GM12878 (cell line): ENCODE data around the gene ODC1. TPM values are rescaled to one million over a fixed set of nuclear protein-coding genes. Genes with fewer than 3 reads are reported as not detected.
A peak's percentile ranks its signal among the peaks of the same experiment; 100 is the strongest.

Experiments
- BCL3 ChIP-seq: IDR thresholded peaks from 2 replicates; pipeline ENCODE4 v1.6.1; 2011; ENCODE audit warnings: borderline replicate concordance, low read depth, mild to moderate bottlenecking, moderate library complexity, low read length; ENCODE audit not compliant: insufficient read depth, poor library complexity, severe bottlenecking
- BCLAF1 ChIP-seq: fragments of 450-650 bp; IDR thresholded peaks from 2 replicates; pipeline ENCODE4 v1.6.1; 2017; ENCODE audit warnings: antibody characterized with exemption, mild to moderate bottlenecking, moderate library complexity
- CUX1 ChIP-seq: IDR thresholded peaks from 2 replicates; pipeline ENCODE4 v1.6.1; 2012; ENCODE audit warnings: improper control_type of control experiment, low read depth, low read length; ENCODE audit not compliant: insufficient replicate concordance
- DPF2 ChIP-seq: fragments of 450-650 bp; IDR thresholded peaks from 2 replicates; pipeline ENCODE4 v1.6.1; 2017; ENCODE audit warnings: mild to moderate bottlenecking
- E4F1 ChIP-seq: fragments of 450-650 bp; IDR thresholded peaks from 2 replicates; pipeline ENCODE4 v1.6.1; 2018; ENCODE audit warnings: borderline replicate concordance, mild to moderate bottlenecking; ENCODE audit not compliant: partially characterized antibody
- FOXM1 ChIP-seq: IDR thresholded peaks from 2 replicates; pipeline ENCODE4 v1.6.1; 2012; ENCODE audit warnings: low read depth, mild to moderate bottlenecking, inconsistent platforms, low read length, moderate library complexity
- HCFC1 ChIP-seq: fragments of 150-350 bp; IDR thresholded peaks from 2 replicates; pipeline ENCODE4 v1.6.1; 2014; ENCODE audit warnings: low read length
- MEF2B ChIP-seq: fragments of 450-650 bp; IDR thresholded peaks from 2 replicates; pipeline ENCODE4 v1.6.1; 2018; ENCODE audit warnings: mild to moderate bottlenecking, moderate library complexity; ENCODE audit not compliant: partially characterized antibody, poor library complexity, severe bottlenecking
- NKRF ChIP-seq: fragments of 450-650 bp; conservative IDR thresholded peaks from 2 replicates; pipeline ENCODE4 v1.6.1; 2017; ENCODE audit warnings: mild to moderate bottlenecking, moderate library complexity
- NR2F1 ChIP-seq: fragments of 450-650 bp; conservative IDR thresholded peaks from 2 replicates; pipeline ENCODE4 v1.6.1; 2017; ENCODE audit warnings: mild to moderate bottlenecking
- RCOR1 ChIP-seq: conservative IDR thresholded peaks from 2 replicates; pipeline ENCODE4 v1.6.1; 2012; ENCODE audit warnings: low read depth, low read length, improper control_type of control experiment
- WRNIP1 ChIP-seq: IDR thresholded peaks from 2 replicates; pipeline ENCODE4 v1.6.1; 2011; ENCODE audit warnings: low read depth, low read length, improper control_type of control experiment, borderline replicate concordance
- polyA plus RNA-seq, 11 experiments: library from polyadenylated mRNA; depleted of rRNA in 4 of 11; unstranded in 6 of 11; stranded (reverse) in 5 of 11; fragments of >200 nt; fragmentation: Nextera tagmentation in 4 of 11; fragmentation: Illumina TruSeq in 1 of 11; extraction: Ambion mirVana in 4 of 11; extraction: Trizol in 1 of 11; gene quantifications; 1 replicate in 1 of 11; 2 replicates in 10 of 11; pipeline versions ENCODE4 v1.2.1 to v1.2.3, GENCODE V29; 2011 to 2016; ENCODE audit warnings: inconsistent platforms in 2 of 11, missing spikeins in 2 of 11, low read depth in 1 of 11
- total RNA-seq, 4 experiments: library from RNA; depleted of rRNA in 3 of 4; stranded (reverse); fragments of >200 nt in 3 of 4; fragmentation: Illumina TruSeq in 1 of 4; extraction: Trizol in 1 of 4; gene quantifications; 2 replicates each; pipeline versions ENCODE4 v1.2.1 to v1.2.3, GENCODE V29; 2013 to 2021

ODC1 gene
- total and polyA plus RNA-seq, 10 of the 15 experiments (the other 5 are each of a cell fraction or from before 2014, with no cell fraction given): 68.5 to 441 (median 340) TPM

- no peak for TF ChIP-seq CUX1
- TF ChIP-seq NKRF: peak; percentile 83
- peak; percentile 14 for TF ChIP-seq DPF2
- TF ChIP-seq HCFC1: no peak
- TF ChIP-seq NR2F1: 0 out of 2 replicates have a peak, but pooled peaks have one; percentile 10
- TF ChIP-seq E4F1: no peak
- no peak for TF ChIP-seq WRNIP1
- no peak for TF ChIP-seq MEF2B
- no peak for TF ChIP-seq RCOR1
- TF ChIP-seq FOXM1: no peak
- no peak for TF ChIP-seq BCLAF1
- no peak for TF ChIP-seq BCL3
These were observed 704 bp upstream of the ODC1 start (continued) for GRCh38 chr2:10448576-10449485.
